AG04450 (cell line): ENCODE data around the gene PSENEN. TPM values are rescaled to one million over a fixed set of nuclear protein-coding genes. Genes with fewer than 3 reads are reported as not detected.

ENCODE experiments used
- CTCF ChIA-PET: fragments of 300-600, 350-600 bp; formaldehyde crosslinking; extraction: SDS; loops from one replicate; lab custom pipeline; 2022; ENCODE audit warnings: antibody characterized with exemption, inconsistent platforms; lab: Charles Lee
- POLR2A ChIA-PET: fragments of 350-600 bp; formaldehyde crosslinking; extraction: SDS; loops from one replicate; lab custom pipeline; 2021; ENCODE audit warnings: antibody characterized with exemption, inconsistent platforms; lab: Yijun Ruan, JAX
- DNase-seq: peaks from one replicate; pipeline ENCODE4 v3.0.0-alpha.2; 2011; ENCODE audit warnings: low read depth, low spot score
- H3K27ac ChIP-seq: one replicate; pipeline ENCODE4 v1.5.1; 2012; ENCODE audit warnings: low read depth, low read length, control low read depth
- H3K27me3 ChIP-seq: one replicate; pipeline ENCODE4 v1.6.0; 2012; ENCODE audit warnings: low read length; ENCODE audit not compliant: control insufficient read depth, insufficient read depth
- H3K4me3 ChIP-seq: 2 replicates; pipeline ENCODE4 v1.5.1; 2011; ENCODE audit warnings: mild to moderate bottlenecking, low read depth, low read length, control low read depth
- H3K9me3 ChIP-seq: 2 replicates; pipeline ENCODE4 v1.5.1; 2012; ENCODE audit warnings: low read length; ENCODE audit not compliant: control insufficient read depth, insufficient read depth
- polyA plus RNA-seq: library from polyadenylated mRNA; depleted of rRNA; stranded (reverse); fragments of >200 nt; gene quantifications from 2 replicates; pipeline ENCODE4 v1.2.3, GENCODE V29; 2011
- TF ChIP-seq, protein P1 (sequence below): IDR thresholded peaks from 2 replicates; pipeline ENCODE4 v1.5.1; 2011; ENCODE audit warnings: low read depth, low read length, control low read depth, inconsistent platforms

PSENEN gene
- polyA plus RNA-seq, 1 experiment = 41.0 TPM

GRCh38 chr19:35703343-35703742 lies 42.1 kb upstream of the PSENEN start:
- no peak for DNase-seq
- H3K27ac ChIP-seq = no peak overlapping the region
- H3K9me3 ChIP-seq = peaks cover 4% of the 10 kb centered on the region; the same call in 1 of the 2 replicates
- TF ChIP-seq, protein P1, sequence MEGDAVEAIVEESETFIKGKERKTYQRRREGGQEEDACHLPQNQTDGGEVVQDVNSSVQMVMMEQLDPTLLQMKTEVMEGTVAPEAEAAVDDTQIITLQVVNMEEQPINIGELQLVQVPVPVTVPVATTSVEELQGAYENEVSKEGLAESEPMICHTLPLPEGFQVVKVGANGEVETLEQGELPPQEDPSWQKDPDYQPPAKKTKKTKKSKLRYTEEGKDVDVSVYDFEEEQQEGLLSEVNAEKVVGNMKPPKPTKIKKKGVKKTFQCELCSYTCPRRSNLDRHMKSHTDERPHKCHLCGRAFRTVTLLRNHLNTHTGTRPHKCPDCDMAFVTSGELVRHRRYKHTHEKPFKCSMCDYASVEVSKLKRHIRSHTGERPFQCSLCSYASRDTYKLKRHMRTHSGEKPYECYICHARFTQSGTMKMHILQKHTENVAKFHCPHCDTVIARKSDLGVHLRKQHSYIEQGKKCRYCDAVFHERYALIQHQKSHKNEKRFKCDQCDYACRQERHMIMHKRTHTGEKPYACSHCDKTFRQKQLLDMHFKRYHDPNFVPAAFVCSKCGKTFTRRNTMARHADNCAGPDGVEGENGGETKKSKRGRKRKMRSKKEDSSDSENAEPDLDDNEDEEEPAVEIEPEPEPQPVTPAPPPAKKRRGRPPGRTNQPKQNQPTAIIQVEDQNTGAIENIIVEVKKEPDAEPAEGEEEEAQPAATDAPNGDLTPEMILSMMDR = no peak
- POLR2A ChIA-PET = no interaction called here
- no peaks in the 10 kb centered on the region for H3K27me3 ChIP-seq
- CTCF ChIA-PET = interaction anchor here (0.8 to 3.3 kb wide), 2 partner anchors 9 to 11 kb away, joined by 4 to 23 read pairs; no protein-coding TSS in a partner anchor
- H3K4me3 ChIP-seq = no peak overlapping the region

DNA sequence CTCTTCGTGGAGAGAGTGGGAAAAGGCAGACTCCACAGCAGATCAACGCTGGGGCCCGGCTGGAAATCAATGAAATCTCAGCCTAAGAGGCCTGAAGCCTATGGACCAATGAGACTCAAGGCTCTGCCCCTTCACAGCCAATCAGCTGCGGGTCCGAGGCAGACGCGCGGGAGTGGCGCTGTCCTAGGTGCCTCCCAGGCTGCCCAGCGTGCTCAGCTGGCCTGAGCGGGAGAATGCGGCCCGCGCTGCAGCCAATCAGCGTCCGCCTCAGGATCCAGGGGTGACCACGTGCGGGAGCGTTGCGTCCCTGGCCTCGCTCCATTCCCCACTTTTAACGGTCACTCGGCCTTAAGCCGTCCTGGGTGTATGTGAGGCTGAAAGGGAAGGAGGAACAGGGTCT lies 41.2 kb upstream of the PSENEN start, which contains the start of gene ZBTB32:
Gene ZBTB32, plus strand, starts transcription at position 341 of the 400 bp plus-strand sequence. CDS start 10,069 bp downstream, outside the sequence.
- peaks cover 4% of the 10 kb centered on the region; the same call in 1 of the 2 replicates for H3K9me3 ChIP-seq

GRCh38 chr19:35708391-35708790 lies 37.1 kb upstream of the PSENEN start:
- TF ChIP-seq, protein P1 = no peak
- CTCF ChIA-PET = interaction anchor here (1.2 kb wide), 1 partner anchor 15 kb away, joined by 9 read pairs; no protein-coding TSS in a partner anchor
- Histone ChIP-seq H3K27ac (no peak overlapping the region), H3K9me3 (peaks cover 4% of the 10 kb centered on the region; the same call in 1 of the 2 replicates), H3K4me3 (no peak overlapping the region), H3K27me3 (peaks cover 2% of the 10 kb centered on the region)
- DNase-seq = no peak
- POLR2A ChIA-PET = no interaction called here

More for the DNA sequence above, 41.2 kb upstream of the PSENEN start, which contains the start of gene ZBTB32:
- ChIA-PET POLR2A (no interaction called here), CTCF (interaction anchor here (3.3 kb wide), 1 partner anchor 12 kb away, joined by 23 read pairs; no protein-coding TSS in a partner anchor)
- TF ChIP-seq, protein P1 = no peak
- no peak for DNase-seq
- Histone ChIP-seq H3K27me3 (no peaks in the 10 kb centered on the region), H3K27ac (no peak within 1 kb of the TSS), H3K4me3 (no peak within 1 kb of the TSS)

GRCh38 chr19:35710784-35711723 lies 34.4 kb upstream of the PSENEN start:
- no peak overlapping the region for H3K4me3 ChIP-seq
- CTCF ChIA-PET = interaction anchor here (0.6 to 1.5 kb wide), 3 partner anchors 18 to 114 kb away, joined by 4 to 7 read pairs (median 5); no protein-coding TSS in a partner anchor
- DNase-seq = no peak
- POLR2A ChIA-PET = no interaction called here
- TF ChIP-seq, protein P1 = no peak
- H3K27ac ChIP-seq = no peak overlapping the region
- no peaks in the 10 kb centered on the region; the same call in 1 of the 2 replicates for H3K9me3 ChIP-seq
- H3K27me3 ChIP-seq = peaks cover 2% of the 10 kb centered on the region
